K562 (cell line): Measurements from ENCODE around the gene EPHB1. TPM values are rescaled to one million over a fixed set of nuclear protein-coding genes. Genes with fewer than 3 reads are reported as not detected.
"Not testable (repeated sequence)": the region's sequence is repeated elsewhere in the genome, so short reads cannot be mapped to it uniquely, and the experiment has no call there.

ENCODE experiments used
- ATAC-seq: fragments of 200-7000 bp; cut with Tn5 transposase; 3 replicates; pipeline ENCODE4 v1.9.1; 2020; ENCODE audit warnings: moderate library complexity
- BruUV-seq: library from RNA; stranded (reverse); fragments of 400-500 nt; replicated peaks from 2 replicates; lab custom pipeline; 2021; lab: Mats Ljungman, UMichigan
- CTCF ChIA-PET: fragments of 300-600 bp; formaldehyde crosslinking; extraction: SDS; loops from one replicate; lab custom pipeline; 2021; ENCODE audit warnings: low intra/inter-chr PET ratio; lab: Yijun Ruan, JAX
- POLR2A ChIA-PET: fragments of 300-600, 350-650 bp; sonication (Branson Sonifier 250); formaldehyde crosslinking; extraction: SDS; loops from one replicate; lab custom pipeline; 2021; ENCODE audit warnings: antibody characterized with exemption, inconsistent platforms; lab: Yijun Ruan, JAX
- DNase-seq, 4 experiments: peaks; one replicate each; pipeline versions ENCODE4 v3.0.0 to v3.0.0-alpha.2; 2011 to 2018; ENCODE audit warnings: low spot score in 3 of 4, mixed read lengths in 3 of 4; ENCODE audit errors: extremely low read depth in 1 of 4
- FAIRE-seq: peaks from 2 replicates; lab custom pipeline; 2011; peaks lifted over from hg19 to GRCh38; lab: Jason Lieb, UNC
- H2AFZ ChIP-seq: 2 replicates; pipeline ENCODE4 v1.6.0; 2011; ENCODE audit warnings: low read depth, low read length, control low read depth, inconsistent platforms
- H3K27ac ChIP-seq: fragments of 200-600 bp; 3 replicates; pipeline ENCODE4 v1.8.0; 2011; ENCODE audit warnings: low read depth, mild to moderate bottlenecking, control low read depth, inconsistent platforms, low read length, moderate library complexity, mixed read lengths; ENCODE audit errors: extremely low read depth
- H3K27me3 ChIP-seq, 2 experiments: fragments of 300-600 bp in 1 of 2; 2 replicates in 1 of 2; 3 replicates in 1 of 2; pipeline versions ENCODE4 v1.6.0 to v1.8.0; 2011; ENCODE audit warnings: inconsistent platforms in 2 of 2, low read length in 2 of 2, mild to moderate bottlenecking in 1 of 2, mixed read lengths in 1 of 2, moderate library complexity in 1 of 2; ENCODE audit not compliant: control insufficient read depth in 2 of 2, insufficient read depth in 2 of 2
- H3K36me3 ChIP-seq: fragments of 300-600 bp; 3 replicates; pipeline ENCODE4 v1.8.0; 2011; ENCODE audit warnings: mild to moderate bottlenecking, low read length, inconsistent platforms; ENCODE audit not compliant: control insufficient read depth, insufficient read depth
- H3K4me1 ChIP-seq, 2 experiments: fragments of 200-600 bp in 1 of 2; replicated peaks in 1 of 2; 2 replicates in 1 of 2; 3 replicates in 1 of 2; pipeline versions ENCODE4 v1.5.1 to v1.8.0; 2011; ENCODE audit warnings: inconsistent platforms in 2 of 2, low read length in 2 of 2, mild to moderate bottlenecking in 1 of 2, mixed read lengths in 1 of 2, moderate library complexity in 1 of 2; ENCODE audit not compliant: control insufficient read depth in 2 of 2, insufficient read depth in 2 of 2
- H3K4me2 ChIP-seq: 2 replicates; pipeline ENCODE4 v1.6.1; 2011; ENCODE audit warnings: low read length, control low read depth, inconsistent platforms, mixed read lengths; ENCODE audit not compliant: insufficient read depth
- H3K4me3 ChIP-seq: fragments of 200-600 bp; sonication (generic), shearing (Covaris generic); 2 replicates; pipeline ENCODE4 v1.5.1; 2016; ENCODE audit warnings: control low read depth, inconsistent platforms
- H3K79me2 ChIP-seq: fragments of 200-600 bp; 3 replicates; pipeline ENCODE4 v1.8.0; 2011; ENCODE audit warnings: low read length, inconsistent platforms; ENCODE audit not compliant: control insufficient read depth, insufficient read depth
- H3K9ac ChIP-seq, 2 experiments: 2 replicates each; pipeline versions ENCODE4 v1.6.0 to v1.6.1; 2011; ENCODE audit warnings: low read depth in 2 of 2, low read length in 2 of 2, control low read depth in 1 of 2, inconsistent platforms in 1 of 2, mild to moderate bottlenecking in 1 of 2, mixed read lengths in 1 of 2; ENCODE audit not compliant: insufficient read depth in 1 of 2
- H3K9me1 ChIP-seq: one replicate; pipeline ENCODE4 v1.6.0; 2011; ENCODE audit warnings: inconsistent platforms, mild to moderate bottlenecking, low read length, moderate library complexity; ENCODE audit not compliant: control insufficient read depth, insufficient read depth
- H3K9me3 ChIP-seq: replicated peaks from 2 replicates; pipeline ENCODE4 v1.5.1; 2011; ENCODE audit warnings: low read depth, low read length, inconsistent platforms; ENCODE audit not compliant: control insufficient read depth, insufficient read depth
- H4K20me1 ChIP-seq: replicated peaks from 2 replicates; pipeline ENCODE4 v1.6.1; 2011; ENCODE audit warnings: low read length, inconsistent platforms, mixed read lengths; ENCODE audit not compliant: control insufficient read depth, insufficient read depth
- ZNF3 ChIP-seq: fragments of 250-450 bp; sonication (Bioruptor Pico); IDR thresholded peaks from 2 replicates; pipeline ENCODE4 v1.5.0; 2021; ENCODE audit warnings: mild to moderate bottlenecking, moderate library complexity
- WGBS: fragments of 100-300 bp; shearing (Covaris generic); methylation state at CpG from one replicate; pipeline ENCODE4 v1.1.6; 2016; ENCODE audit warnings: low coverage, mixed read lengths; ENCODE audit not compliant: insufficient coverage; ENCODE audit errors: missing lambda C conversion rate; 5-methylcytosine and 5-hydroxymethylcytosine counted together
- in situ Hi-C: fragments of 300-500 bp; cut with MboI; formaldehyde crosslinking; loops from 4 replicates; pipeline ENCODE4 v1.15.0; 2018; ENCODE audit warnings: inconsistent platforms, mixed read lengths
- intact Hi-C: fragments of 100-400 bp; cut with micrococcal nuclease; formaldehyde crosslinking; loops from 2 replicates; pipeline ENCODE4 v1.14.2; 2022
- polyA plus RNA-seq, 8 experiments: library from polyadenylated mRNA; depleted of rRNA in 4 of 8; stranded (reverse) in 5 of 8; unstranded in 3 of 8; fragments of >200 nt; fragmentation: Nextera tagmentation in 2 of 8; fragmentation: Illumina TruSeq in 1 of 8; extraction: Ambion mirVana in 2 of 8; extraction: Trizol in 1 of 8; gene quantifications; 2 replicates each; pipeline versions ENCODE4 v1.2.1 to v1.2.3, GENCODE V29; 2011 to 2014; ENCODE audit warnings: inconsistent platforms in 1 of 8, missing spikeins in 1 of 8
- total RNA-seq, 7 experiments: library from RNA; depleted of rRNA in 6 of 7; stranded (reverse); fragments of >200 nt in 6 of 7; fragmentation: Illumina TruSeq in 2 of 7; extraction: Trizol in 2 of 7; gene quantifications; 2 replicates each; pipeline versions ENCODE4 v1.2.1 to v1.2.3, GENCODE V29; 2011 to 2021; ENCODE audit warnings: low replicate concordance in 1 of 7

EPHB1 gene
- total and polyA plus RNA-seq, 9 of the 15 experiments (the other 6 are each of a cell fraction or from before 2014, with no cell fraction given): 0.29 TPM; not detected in 8

- H3K4me3 ChIP-seq, DNase-seq, in situ Hi-C loops, H3K79me2 ChIP-seq, H3K27ac ChIP-seq, H3K9me1 ChIP-seq, POLR2A ChIA-PET, ATAC-seq, H3K36me3 ChIP-seq, BruUV-seq, CTCF ChIA-PET, H3K4me2 ChIP-seq, H3K9me3 ChIP-seq, H3K4me1 ChIP-seq, H4K20me1 ChIP-seq, H3K9ac ChIP-seq, H2AFZ ChIP-seq, FAIRE-seq, intact Hi-C loops, H3K27me3 ChIP-seq: not testable (repeated sequence)
- WGBS: 0% methylated on average over 1 of the region's 19 CpGs
These were observed 210.6 kb downstream of the EPHB1 start for GRCh38 chr3:135005616-135006015.

- no peak for FAIRE-seq
- ChIA-PET CTCF (no interaction called here), POLR2A (interaction anchor here (0.7 kb wide), 1 partner anchor 10 kb away, joined by 3 read pairs; no protein-coding TSS in a partner anchor)
- H3K27me3 ChIP-seq: no peaks in the 10 kb centered on the region
- intact Hi-C loops (no loop called here), in situ Hi-C loops (no loop called here)
- no peaks in the 10 kb centered on the region for H3K9me1 ChIP-seq
- no peak overlapping the region for H3K4me2 ChIP-seq
- no peak overlapping the region for H3K27ac ChIP-seq
- BruUV-seq: no TSS peak
- no peak overlapping the region for H3K9ac ChIP-seq
- TF ChIP-seq ZNF3: no peak
- no peak overlapping the region for H2AFZ ChIP-seq
- H4K20me1 ChIP-seq: no peaks in the 10 kb centered on the region
- no peaks in the 10 kb centered on the region for H3K4me1 ChIP-seq
- 0% methylated on average over 7 of the region's 7 CpGs for WGBS
- no peaks in the 10 kb centered on the region for H3K79me2 ChIP-seq
- no peaks in the 10 kb centered on the region for H3K36me3 ChIP-seq
- no peak for ATAC-seq
- H3K4me3 ChIP-seq: no peak overlapping the region
- H3K9me3 ChIP-seq: no peaks in the 10 kb centered on the region
- no peak for DNase-seq
These were observed 212.5 kb downstream of the EPHB1 start for GRCh38 chr3:135007607-135008006.
